Upper lobe of right lung (tissue), 1 donor: ENCODE data around the gene TMEM117. TPM values are rescaled to one million over a fixed set of nuclear protein-coding genes. Genes with fewer than 3 reads are reported as not detected.

Source experiments
- ATAC-seq: fragments of 200-7000 bp; cut with Tn5 transposase; one replicate; pipeline ENCODE4 v1.9.1; 2020; ENCODE audit warnings: mild to moderate bottlenecking, moderate library complexity
- DNase-seq: peaks from one replicate; pipeline ENCODE4 v3.0.0-alpha.2; 2020
- H3K27ac ChIP-seq: fragments of 200-600 bp; one replicate; pipeline ENCODE4 v1.8.0; 2022
- H3K27me3 ChIP-seq: fragments of 200-600 bp; one replicate; pipeline ENCODE4 v1.8.0; 2022; ENCODE audit warnings: mild to moderate bottlenecking
- H3K36me3 ChIP-seq: fragments of 200-600 bp; one replicate; pipeline ENCODE4 v1.8.0; 2022
- H3K4me1 ChIP-seq: fragments of 200-600 bp; one replicate; pipeline ENCODE4 v1.8.0; 2022
- H3K4me3 ChIP-seq: fragments of 200-600 bp; one replicate; pipeline ENCODE4 v1.8.0; 2022; ENCODE audit warnings: mild to moderate bottlenecking
- H3K9me3 ChIP-seq: fragments of 200-600 bp; one replicate; pipeline ENCODE4 v1.8.0; 2022
- intact Hi-C: fragments of 100-400 bp; cut with DNase I; formaldehyde crosslinking; loops from one replicate; pipeline ENCODE4 v1.11.0; 2022
- total RNA-seq: library from RNA; stranded (reverse); fragmentation: NEBNext Ultra II Directional; extraction: Animal tissue kit (Norgen Biotek cat#: 25700); gene quantifications from one replicate; pipeline ENCODE4 v1.2.1, GENCODE V29; 2021
- TF ChIP-seq, protein P1 (sequence below): fragments of 200-600 bp; IDR thresholded peaks from one replicate; pipeline ENCODE4 v1.8.0; 2022; ENCODE audit warnings: antibody characterized with exemption
- donor health status: DM: no; HTN: yes; CAD: no; lungs with severe emphysema.

The TMEM117 gene
- total RNA-seq, 1 donor from 2014 or later = 4.6 TPM

DNA sequence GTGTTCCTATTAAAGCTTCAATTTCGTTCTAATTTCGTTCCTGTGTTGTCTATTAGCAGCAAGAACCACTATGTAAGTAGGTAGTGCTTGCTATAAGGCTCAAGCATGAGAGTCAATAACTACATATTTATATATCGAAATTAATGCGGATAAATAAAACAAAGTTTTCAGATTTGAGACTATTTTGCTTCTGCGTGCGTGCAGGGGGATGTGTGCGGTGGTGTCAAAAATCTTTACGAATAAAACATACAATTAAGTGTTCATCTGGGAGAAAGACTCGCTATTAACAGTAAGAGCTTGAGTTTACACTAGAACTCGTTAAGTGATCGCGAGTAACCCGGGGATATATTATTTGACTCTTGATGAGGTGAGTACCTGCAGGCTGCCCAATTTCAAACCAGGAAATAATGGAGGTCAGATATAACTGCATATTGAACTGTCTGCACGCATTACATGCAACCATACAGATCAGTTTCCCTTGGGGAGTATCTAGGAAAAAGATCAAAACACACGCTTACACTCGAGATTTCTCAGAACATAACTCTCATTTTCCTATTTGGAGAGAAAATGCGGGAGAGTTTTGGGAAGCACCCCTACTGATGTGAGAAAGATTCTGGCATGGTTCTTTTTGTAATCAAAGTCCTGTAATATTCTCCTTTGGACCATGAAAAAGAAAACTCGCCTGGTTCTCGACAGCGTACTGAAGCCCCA lies 30.6 kb upstream of the TMEM117 start:
- H3K4me3 ChIP-seq = peak overlapping the region; percentile 85
- peak overlapping the region; percentile 97 for H3K27ac ChIP-seq
- DNase-seq (no peak), ATAC-seq (no peak)
- intact Hi-C loops = no loop called here
- H3K4me1 ChIP-seq = peaks cover 25% of the 10 kb centered on the region
- H3K36me3 ChIP-seq = peaks cover 26% of the 10 kb centered on the region
- H3K9me3 ChIP-seq = no peaks in the 10 kb centered on the region
- no peaks in the 10 kb centered on the region for H3K27me3 ChIP-seq
- TF ChIP-seq, protein P1, sequence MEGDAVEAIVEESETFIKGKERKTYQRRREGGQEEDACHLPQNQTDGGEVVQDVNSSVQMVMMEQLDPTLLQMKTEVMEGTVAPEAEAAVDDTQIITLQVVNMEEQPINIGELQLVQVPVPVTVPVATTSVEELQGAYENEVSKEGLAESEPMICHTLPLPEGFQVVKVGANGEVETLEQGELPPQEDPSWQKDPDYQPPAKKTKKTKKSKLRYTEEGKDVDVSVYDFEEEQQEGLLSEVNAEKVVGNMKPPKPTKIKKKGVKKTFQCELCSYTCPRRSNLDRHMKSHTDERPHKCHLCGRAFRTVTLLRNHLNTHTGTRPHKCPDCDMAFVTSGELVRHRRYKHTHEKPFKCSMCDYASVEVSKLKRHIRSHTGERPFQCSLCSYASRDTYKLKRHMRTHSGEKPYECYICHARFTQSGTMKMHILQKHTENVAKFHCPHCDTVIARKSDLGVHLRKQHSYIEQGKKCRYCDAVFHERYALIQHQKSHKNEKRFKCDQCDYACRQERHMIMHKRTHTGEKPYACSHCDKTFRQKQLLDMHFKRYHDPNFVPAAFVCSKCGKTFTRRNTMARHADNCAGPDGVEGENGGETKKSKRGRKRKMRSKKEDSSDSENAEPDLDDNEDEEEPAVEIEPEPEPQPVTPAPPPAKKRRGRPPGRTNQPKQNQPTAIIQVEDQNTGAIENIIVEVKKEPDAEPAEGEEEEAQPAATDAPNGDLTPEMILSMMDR = no peak

DNA sequence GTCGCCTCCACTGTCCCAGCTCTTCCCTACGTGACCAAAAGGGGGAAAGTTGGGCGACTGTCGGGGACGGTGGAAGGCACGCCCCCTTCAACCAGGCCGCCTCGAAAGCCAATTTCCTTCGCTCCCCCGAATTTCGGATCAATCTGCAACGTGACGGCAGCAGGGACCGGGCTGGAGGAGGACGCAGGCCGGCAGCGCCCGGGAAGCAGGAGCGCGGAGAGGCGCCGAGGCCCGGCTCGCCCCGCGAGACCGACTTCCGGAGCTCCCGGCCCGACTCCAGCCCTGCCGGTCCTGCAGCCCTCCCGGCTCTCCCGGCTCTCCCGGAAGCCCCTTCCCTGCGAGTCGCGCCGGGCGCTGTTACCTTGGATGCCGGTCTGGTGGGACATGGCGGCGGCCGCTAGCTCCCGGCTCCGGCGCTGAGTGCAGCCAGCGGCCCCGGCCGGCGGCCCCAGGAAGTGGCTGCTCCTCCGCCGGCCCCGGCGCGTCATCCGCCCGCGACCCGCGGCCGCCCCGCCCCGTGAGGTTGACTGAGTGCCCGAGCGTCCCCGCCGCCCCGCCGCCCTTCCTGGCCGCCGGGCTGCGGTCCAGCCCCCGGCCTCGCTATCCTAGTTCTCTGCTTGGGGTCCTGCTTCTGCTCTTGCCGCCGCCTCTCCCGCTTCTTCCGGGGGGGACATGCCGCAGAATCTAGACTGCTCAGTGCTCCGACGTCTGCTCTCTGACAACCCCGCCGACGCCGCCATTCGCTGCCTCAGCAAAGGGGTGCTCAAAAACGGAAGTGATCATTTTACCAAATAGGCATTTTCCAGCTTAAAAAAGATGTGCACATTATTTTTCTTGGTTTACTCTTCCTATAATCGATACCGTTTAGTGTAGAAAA lies 29.8 kb upstream of the TMEM117 start, which contains the start of gene TWF1:
TSS of gene TWF1 (minus strand) at position 458 of the 877 bp plus-strand sequence. CDS start at position 386, 72 bp downstream.
- peaks cover 25% of the 10 kb centered on the region for H3K4me1 ChIP-seq
- DNase-seq (peak; percentile 95), ATAC-seq (peak; percentile 100)
- H3K36me3 ChIP-seq = peaks cover 19% of the 10 kb centered on the region
- TF ChIP-seq, protein P1 = peak; percentile 36
- no peaks in the 10 kb centered on the region for H3K9me3 ChIP-seq
- intact Hi-C loops = no loop called here
- H3K4me3 ChIP-seq = peak within 1 kb of the TSS; percentile 85
- H3K27ac ChIP-seq = peak within 1 kb of the TSS; percentile 97
- H3K27me3 ChIP-seq = no peaks in the 10 kb centered on the region

DNA sequence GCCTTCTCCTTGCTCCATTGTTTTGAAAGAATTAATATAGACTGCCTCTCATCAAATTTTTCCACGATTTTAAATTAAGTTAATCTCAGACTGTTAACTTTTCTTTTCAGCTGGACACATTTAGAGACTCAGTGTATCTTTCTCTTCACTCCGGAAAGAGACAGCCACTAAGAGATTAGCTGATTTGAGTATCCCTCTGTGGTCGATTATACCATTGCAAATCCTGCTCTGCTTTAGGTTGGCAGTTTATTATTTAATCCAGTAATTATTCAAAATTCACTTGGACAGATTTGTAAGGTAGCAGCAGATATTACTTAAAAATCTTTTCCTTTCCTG lies 29.2 kb upstream of the TMEM117 start:
- no peaks in the 10 kb centered on the region for H3K27me3 ChIP-seq
- TF ChIP-seq, protein P1 = no peak
- DNase-seq (no peak), ATAC-seq (no peak)
- H3K4me3 ChIP-seq = peak overlapping the region; percentile 85
- H3K36me3 ChIP-seq = peaks cover 12% of the 10 kb centered on the region
- no peaks in the 10 kb centered on the region for H3K9me3 ChIP-seq
- H3K4me1 ChIP-seq = peaks cover 25% of the 10 kb centered on the region
- H3K27ac ChIP-seq = peak overlapping the region; percentile 97
- intact Hi-C loops = no loop called here

DNA sequence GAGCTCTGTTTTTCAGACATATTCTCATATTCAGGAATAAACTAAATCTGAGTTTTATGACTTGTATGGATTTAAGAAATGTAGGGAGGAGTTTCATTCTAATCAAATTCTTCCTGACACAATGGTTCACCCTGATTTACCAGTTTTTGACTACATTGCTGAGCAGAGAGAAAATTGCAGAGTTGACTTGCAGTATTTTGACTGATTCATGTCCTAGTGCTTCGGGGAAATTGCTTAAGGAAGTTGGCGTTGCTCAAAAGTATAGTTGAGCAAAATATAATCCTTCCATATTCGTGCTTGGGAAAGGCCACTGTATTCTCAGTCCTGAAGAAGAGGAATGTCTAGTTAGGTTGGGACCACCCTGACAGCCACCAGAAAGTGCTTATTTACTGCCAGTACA lies 28.5 kb upstream of the TMEM117 start:
- intact Hi-C loops = no loop called here
- Histone ChIP-seq H3K27me3 (no peaks in the 10 kb centered on the region), H3K27ac (peak overlapping the region; percentile 97), H3K9me3 (no peaks in the 10 kb centered on the region), H3K4me1 (peaks cover 25% of the 10 kb centered on the region), H3K36me3 (peaks cover 8% of the 10 kb centered on the region), H3K4me3 (no peak overlapping the region)
- ATAC-seq = no peak
- TF ChIP-seq, protein P1 = no peak
- DNase-seq = no peak

DNA sequence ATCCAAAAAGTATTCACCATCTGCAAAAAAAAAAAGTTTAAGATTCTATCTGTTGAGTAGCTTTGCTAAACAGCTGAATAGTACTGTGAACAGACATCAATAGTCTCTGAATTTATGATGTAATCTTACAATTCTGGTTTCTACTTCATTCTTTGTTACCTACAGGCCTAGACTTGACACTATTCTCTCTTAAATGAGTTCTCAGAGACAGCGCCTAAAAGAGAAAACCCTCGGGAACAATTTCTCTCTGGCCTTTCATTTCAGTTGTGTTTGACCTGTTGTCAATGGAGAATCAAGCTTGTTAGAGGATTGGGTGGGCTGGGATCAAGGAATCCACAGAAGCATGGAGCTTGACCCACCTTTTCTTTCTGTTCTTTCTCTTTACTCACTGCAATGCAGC lies 23.8 kb upstream of the TMEM117 start:
- no peak for ATAC-seq
- TF ChIP-seq, protein P1 = no peak
- no peaks in the 10 kb centered on the region for H3K9me3 ChIP-seq

More for the DNA sequence above, 23.8 kb upstream of the TMEM117 start:
- intact Hi-C loops = no loop called here
- H3K27me3 ChIP-seq = peaks cover 5% of the 10 kb centered on the region
- no peak for DNase-seq
- H3K4me3 ChIP-seq = no peak overlapping the region
- H3K4me1 ChIP-seq = peaks cover under 1% of the 10 kb centered on the region
- no peaks in the 10 kb centered on the region for H3K36me3 ChIP-seq
- no peak overlapping the region for H3K27ac ChIP-seq
